Measurements from ENCODE around the gene CNBD2.
"Not testable (repeated sequence)": the region's sequence is repeated elsewhere in the genome, so short reads cannot be mapped to it uniquely, and the experiment has no call there.

CNBD2 gene

GRCh38 chr20:35974256-35974655 is 5.9 kb downstream of the CNBD2 start:
- DNase-seq (ENCODE audit: low read depth in 2 of 2): no peak

- no peak for DNase-seq (ENCODE audit: low read depth in 2 of 2)
Measured at GRCh38 chr20:35975576-35976373, 7.4 kb downstream of the CNBD2 start.

GRCh38 chr20:35978041-35978513 is 9.7 kb downstream of the CNBD2 start:
- DNase-seq (ENCODE audit: low read depth in 2 of 2): no peak

DNA sequence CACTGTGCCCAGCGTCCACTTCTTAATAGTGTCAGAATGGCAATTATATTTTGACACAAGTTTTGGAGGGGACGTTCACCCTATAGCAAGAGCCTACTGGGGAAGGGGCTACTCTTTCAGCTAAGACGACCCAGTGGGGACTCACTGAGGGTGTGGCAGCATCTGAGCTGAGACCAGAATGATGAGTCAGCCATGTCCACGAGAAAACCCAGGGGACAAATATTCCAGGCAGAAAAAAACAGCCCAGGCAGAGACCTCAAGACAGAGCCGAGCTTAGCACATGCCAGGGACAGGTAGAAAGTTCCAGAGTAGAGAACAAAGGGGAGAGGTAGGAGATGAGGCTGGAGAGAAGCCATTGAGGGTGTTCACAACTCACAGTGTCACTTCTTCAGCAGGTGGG is 11.2 kb downstream of the CNBD2 start:
- no peak for DNase-seq (ENCODE audit: low read depth in 2 of 2)

DNA sequence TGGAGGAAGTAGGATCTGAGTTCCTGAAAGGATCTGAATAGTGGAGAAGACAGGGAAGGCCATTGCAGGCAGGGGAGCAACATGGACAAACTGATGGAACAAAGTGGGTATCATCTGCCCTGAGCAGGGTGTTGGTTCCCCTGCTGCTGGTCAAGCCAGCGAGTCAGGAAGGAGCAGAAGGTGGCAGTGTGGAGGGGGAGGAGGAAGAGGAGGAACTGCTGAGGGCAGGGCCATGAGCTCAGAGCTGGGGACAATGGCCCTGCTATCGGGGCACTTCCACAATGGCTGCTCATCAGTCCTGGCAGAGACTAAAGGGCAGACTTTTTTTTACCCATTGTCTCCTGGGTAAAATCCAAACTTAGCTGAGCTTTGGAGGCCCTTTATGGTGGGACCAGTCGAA is 13.6 kb downstream of the CNBD2 start:
- DNase-seq (ENCODE audit: low read depth in 2 of 2): no peak

- no peak for DNase-seq (ENCODE audit: low read depth in 2 of 2)
Measured at GRCh38 chr20:35984382-35984781, 16.0 kb downstream of the CNBD2 start.

GRCh38 chr20:35985806-35986205 is 17.4 kb downstream of the CNBD2 start:
- DNase-seq (ENCODE audit: low read depth in 2 of 2): no peak

- DNase-seq (ENCODE audit: low read depth in 2 of 2): no peak
Measured at GRCh38 chr20:35988910-35989463, 20.6 kb downstream of the CNBD2 start.

- no peak for DNase-seq (ENCODE audit: low read depth in 2 of 2)
Measured at GRCh38 chr20:35991142-35991771, 22.9 kb downstream of the CNBD2 start.

- peak in 1 of 2 donors; percentile 17 for DNase-seq (ENCODE audit: low read depth in 2 of 2)
Measured at GRCh38 chr20:35992713-35993335, 24.4 kb downstream of the CNBD2 start.

GRCh38 chr20:35994994-35995453 is 26.6 kb downstream of the CNBD2 start:
- peak; percentile 42 to 64 for DNase-seq (ENCODE audit: low read depth in 2 of 2)

GRCh38 chr20:35996492-35996891 is 28.1 kb downstream of the CNBD2 start:
- DNase-seq (ENCODE audit: low read depth in 2 of 2): not testable (repeated sequence)

DNA sequence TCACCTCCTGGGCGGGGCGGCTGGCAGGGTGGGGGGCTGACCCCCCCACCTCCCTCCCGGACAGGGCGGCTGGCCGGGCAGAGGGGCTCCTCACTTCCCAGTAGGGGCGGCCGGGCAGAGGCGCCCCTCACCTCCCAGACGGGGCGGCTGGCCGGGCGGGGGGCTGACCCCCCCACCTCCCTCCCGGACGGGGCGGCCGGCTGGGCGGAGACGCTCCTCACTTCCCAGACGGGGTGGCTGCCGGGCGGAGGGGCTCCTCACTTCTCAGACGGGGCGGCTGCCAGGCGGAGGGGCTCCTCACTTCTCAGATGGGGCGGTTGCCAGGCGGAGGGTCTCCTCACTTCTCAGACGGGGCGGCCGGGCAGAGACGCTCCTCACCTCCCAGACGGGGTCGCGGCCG is 32.9 kb downstream of the CNBD2 start:
- not testable (repeated sequence) for DNase-seq (ENCODE audit: low read depth in 2 of 2)

DNA sequence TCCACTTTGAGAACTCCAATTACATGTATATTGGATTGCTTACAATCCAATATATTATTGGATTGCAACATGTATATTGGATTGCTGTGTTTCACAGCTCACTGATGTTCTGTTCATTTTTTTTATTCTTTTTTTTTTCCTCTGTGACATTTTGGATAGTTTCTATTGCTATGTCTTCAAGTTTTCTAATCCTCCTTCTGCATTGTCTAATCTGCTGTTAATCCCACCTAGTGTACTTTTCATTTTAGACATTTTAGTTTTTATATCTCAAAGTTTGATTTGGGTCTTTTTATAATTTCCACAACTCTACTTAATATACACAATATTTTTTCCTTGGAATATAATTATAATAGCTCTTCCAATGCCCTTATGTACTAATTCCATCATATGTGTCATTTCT is 34.5 kb downstream of the CNBD2 start:
- DNase-seq (ENCODE audit: low read depth in 2 of 2): no peak

DNA sequence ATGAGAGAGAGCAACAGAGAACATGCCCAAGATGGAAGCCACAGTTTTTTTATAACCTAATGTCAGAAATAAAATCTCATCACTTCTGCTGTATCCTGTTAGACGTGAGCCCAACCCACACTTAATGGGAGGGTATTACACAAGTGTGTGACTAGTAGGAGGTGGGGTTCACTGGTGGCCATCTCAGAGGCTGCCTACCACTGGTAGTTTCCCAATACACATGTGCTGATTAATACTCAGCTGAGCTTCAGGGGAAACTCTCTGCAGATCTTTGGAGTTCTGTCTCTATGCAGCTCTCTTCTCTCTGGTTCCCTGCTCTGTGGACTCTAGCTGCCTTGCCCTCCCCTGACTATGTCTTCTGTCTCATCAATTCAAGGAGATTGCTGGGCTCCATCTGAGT is 35.7 kb downstream of the CNBD2 start:
- DNase-seq (ENCODE audit: low read depth in 2 of 2): no peak

DNA sequence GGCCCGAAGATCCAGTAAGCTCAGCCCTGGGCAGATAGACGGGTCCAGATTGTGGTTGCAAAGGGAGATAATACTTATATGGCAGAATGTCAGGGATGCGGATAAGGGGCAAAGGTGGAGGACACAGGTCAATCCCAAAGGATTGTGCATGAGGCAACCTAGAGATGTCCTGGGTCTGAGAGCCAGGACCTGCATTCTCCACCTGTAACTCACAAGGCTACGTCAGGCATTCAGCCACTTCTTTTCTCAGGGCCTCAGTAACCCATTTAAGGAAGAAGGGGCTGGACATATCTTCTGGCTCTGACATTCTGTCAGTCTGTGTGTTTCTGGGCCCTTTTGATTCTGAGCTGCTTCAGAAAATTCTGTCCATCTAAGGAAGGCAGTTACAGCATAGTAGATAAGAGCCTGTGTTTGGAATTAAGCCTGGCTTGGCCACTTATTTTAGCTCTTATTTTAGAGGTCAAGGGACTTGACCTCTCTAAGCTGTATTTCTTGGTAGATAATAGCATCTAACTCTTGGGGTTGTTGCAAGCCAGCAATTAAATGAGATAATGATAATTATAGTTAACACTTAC is 40.2 kb downstream of the CNBD2 start:
- DNase-seq (ENCODE audit: low read depth in 2 of 2): no peak

- no peak for DNase-seq (ENCODE audit: low read depth in 2 of 2)
Measured at GRCh38 chr20:36010076-36010475, 41.7 kb downstream of the CNBD2 start.

DNA sequence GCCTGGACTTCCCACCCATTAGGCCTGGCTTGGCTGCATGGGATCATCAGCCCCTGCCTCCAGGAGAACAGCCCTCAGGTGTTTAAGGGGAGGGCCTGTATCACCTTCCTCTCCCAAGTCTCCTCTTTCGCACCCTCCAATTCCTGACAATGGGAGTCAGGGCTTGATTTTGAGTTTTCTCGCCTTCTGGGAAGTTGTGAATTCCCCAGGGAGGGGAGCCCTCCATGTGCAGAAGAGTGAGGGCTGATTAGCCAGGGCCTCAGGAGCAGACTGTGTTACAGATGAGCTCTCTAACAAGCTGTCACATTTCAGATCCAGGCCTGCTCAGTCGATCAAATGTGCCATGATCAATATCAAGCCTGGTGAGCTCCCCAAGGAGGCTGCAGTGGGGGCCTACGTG is 42.4 kb downstream of the CNBD2 start:
- no peak for DNase-seq (ENCODE audit: low read depth in 2 of 2)

DNA sequence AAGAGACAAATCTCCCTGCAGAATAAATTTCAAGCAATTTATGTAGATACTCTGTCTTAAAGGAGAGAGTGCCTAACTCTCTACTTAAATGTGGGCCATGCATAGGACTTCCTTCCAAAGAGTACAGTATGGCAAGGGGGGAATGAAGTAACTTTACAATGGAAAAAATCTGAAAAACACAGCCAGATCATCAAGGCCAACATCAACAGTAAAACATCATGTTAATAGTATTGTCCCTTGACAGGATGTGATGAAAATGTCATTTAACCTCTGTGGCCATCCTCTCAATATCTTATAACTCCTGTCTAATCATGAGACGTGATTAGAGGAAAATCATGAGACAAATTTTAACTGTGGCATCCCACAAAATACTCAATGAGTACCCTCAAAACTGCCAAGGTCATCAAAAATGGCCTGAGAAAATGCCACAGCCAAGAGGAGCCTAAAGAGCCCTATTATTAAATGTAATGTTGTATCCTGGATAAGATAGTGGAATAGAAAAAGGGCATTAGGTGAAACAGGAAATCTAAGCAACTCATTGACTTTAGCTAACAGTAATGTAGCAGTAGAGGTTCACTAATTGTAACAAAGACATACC is 47.5 kb downstream of the CNBD2 start:
- DNase-seq (ENCODE audit: low read depth in 2 of 2): no peak

DNA sequence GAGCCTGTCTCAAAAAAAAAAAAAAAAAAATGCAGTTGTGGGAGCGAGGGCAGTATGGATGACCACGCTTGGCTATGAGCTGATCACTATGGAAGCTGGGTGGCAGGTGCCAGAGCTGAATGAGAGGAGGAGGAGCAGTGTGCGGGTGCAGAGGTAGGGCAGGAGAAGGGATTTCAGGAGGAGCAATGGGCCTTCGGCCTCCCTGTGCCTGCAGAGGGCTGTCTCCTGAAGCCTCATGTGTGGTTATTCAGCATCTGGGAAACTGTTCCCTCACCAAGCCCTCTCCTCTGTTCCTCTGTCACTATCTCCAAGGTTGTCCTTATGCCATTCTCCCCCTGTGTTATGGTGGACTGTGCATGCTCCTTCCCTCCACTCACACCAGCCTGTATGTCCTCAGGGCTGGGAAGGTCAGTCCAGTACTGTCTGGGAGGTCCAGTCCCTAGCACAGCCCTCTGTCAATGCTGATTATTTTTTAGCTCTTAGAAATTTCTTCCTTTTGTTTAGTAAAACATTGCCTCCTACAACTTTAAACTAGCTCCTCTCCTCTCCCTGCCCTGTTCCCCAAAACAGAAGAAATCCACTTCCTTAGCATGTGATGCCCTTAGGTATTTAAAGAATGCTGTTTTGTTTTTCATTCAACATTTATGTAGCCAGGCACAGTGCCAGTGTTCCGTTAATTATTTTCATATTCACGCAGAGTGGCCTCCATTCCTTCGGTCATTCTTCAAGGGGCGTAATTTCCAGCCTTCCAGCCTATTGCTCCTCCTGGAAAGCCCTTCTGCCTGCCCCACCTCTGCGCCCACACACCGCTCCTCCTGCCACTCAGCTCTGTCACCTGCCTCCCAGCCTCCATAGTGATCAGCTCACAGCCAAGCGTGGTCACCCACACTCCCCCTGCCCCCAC is 48.9 kb downstream of the CNBD2 start:
- no peak for DNase-seq (ENCODE audit: low read depth in 2 of 2)
